HG03460 (cell line): ENCODE results near the gene ACHE.

ENCODE experiments used
- ATAC-seq: cut with Tn5 transposase; IDR thresholded peaks from one replicate; pipeline ENCODE4 v1.9.1; 2021; ENCODE audit not compliant: unreplicated experiment

The ACHE gene

DNA sequence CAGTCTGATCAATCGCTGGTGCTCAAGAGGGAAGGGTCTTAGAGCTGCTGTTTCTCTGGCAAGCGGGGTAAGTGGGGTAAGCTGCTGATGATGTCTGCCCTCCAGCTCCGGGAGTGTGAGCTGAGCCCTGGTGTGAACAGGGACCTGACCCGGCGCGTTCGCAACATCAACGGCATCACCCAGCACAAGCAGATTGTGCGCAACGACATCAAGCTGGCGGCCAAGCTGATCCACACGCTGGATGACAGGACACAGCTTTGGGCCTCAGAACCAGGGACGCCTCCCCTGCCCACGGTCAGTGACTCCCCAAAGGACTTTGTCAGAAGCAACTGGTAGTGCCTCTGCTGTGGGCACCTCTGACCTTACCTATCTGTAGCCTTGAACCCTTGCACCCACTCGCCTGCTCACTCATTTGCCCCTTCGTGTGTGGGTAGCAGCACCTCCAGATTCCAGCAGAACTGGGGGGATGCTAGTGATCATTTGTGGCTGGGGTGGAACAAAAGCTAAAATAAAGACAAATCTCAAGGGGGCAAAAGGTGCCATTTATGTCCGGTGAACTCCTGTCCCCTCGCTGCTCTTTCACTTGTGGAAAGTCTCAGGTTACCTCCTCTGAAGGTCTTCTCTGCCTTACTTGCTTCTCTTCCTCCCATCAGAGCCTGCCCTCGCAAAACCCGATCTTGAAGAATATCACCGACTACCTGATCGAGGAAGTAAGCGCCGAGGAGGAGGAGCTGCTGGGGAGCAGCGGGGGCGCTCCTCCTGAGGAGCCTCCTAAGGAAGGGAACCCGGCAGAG, 9.3 kb downstream of the ACHE start:
- no peak for ATAC-seq

DNA sequence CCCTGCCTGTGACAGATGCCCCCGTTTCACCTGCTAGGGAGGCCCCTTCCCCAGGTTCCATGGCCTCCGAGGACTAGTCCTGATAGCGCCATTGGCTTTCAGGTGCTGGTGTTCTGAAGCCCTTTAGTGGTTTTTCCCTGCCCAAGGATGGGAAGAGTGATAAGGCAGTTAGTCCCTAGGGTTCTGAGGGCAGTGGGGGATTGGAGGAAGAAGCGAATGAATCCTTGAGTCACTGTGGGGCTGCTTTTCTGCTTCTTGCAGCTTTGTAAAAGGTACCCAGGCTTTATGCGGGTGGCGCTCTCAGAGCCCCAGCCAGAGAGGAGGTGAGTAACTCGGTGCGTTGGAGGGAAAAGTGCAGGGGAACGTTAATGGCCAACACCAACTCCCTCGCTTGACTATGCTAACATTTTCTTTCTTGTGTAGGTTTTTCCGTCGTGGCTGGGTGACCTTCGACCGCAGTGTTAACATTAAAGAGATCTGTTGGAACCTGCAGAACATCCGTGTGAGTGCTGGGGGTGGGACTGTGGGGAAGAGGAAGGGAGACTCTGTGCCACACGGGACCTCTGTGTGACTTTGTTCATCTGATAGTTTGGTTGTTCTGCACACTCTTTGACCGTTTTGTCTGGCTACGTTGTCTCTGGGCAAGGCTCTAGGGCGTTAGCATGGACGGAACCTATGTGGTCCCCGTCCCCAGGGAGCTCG, 10.1 kb downstream of the ACHE start:
- ATAC-seq = no peak

DNA sequence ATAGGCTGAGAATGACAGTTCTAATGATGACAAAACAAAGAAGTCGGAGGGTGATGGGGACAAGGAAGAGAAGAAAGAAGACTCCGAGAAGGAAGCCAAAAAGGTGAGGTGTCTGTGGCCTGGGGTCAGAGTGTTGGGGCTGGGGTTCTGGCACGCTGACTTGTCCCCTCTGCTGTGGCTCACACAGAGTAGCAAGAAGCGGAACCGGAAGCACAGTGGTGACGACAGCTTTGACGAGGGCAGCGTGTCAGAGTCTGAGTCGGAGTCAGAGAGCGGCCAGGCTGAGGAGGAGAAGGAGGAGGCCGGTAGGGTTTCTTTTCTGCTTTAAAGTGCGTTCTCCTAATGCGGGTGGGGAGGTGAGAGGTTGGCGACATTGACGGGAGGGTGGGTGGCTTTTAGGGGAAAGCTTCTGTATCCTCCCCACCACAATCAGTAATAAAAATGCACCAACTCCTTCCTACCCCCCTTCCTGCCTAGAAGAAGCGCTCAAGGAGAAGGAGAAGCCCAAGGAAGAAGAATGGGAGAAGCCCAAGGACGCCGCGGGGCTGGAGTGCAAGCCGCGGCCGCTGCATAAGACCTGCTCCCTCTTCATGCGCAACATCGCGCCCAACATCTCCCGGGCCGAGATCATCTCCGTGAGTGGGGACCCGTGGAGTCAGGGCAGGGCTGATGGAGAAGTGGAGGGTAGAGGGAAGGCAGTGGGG, 10.8 kb downstream of the ACHE start:
- no peak for ATAC-seq

DNA sequence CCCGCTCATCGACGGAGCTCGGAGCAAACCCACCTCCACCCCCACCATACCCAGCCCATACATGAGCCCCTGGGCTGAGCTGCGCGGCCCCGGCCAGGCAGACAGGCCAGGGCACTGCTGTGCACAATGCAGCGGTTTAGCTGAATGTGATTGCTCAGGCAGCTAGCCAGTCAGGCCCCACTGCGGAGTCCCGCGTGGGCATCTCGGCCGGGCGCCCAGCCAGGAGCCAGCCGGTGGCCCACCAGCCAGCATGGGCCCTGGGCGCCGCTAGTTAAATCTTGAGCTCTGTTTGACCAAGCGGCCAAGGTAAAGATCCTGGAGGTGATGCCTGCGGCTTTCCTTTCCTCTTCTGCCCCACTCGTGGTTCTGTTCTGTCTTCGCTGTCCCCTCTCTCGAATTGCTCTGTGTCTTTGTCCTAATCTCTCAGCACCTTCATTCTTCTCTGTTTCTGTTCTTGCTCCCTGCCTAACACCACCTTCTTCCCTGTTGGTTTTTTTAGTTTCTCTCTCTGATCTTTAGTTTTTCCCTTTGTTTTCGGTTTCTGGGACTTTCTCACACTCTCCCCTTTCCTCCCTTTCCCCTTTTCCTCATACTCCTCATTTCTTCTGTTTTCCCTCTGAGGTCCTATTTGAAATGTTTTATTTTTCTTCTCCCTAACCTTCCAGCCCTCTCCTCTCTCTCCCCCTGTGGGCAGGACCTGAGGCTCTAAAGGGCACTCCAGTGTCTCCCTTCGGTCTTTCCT, 12.7 kb downstream of the ACHE start:
- ATAC-seq = no peak

DNA sequence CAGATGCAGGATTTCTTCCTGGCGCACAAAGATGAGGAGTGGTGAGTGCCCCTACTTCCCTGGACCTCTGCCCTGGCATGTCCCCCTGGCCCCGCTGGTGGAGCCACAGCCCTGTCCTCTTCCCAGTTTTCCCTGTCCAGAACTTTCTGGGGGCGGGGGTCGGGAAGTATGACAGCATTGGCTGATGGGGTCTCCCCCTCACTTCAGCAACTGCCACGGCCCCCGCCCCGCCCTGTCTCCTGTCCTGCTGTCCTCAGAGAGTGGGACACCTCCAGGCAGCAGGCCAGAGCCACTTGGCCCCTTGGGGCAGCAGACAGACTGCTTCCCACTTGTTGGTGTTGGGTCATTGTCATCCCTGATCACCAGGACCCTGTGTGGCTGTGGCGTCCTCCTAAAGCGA, 13.5 kb downstream of the ACHE start:
- no peak for ATAC-seq

DNA sequence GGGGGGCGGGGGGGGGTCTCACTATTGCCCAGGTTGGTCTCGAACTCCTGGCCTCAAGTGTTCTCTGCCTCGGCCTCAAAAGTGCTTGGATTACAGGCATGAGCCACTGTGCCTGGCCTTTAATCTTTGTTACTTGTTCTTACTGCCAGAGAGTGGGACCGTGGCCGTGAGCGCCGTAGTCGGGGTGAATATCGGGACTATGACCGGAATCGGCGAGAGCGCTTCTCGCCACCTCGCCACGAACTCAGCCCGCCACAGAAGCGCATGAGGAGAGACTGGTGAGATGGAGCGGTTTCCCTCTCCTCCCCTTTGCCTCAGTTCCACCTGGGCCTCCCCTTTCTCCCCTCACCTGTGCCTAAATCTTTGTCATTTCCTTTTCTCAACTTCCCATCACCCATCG, 14.6 kb downstream of the ACHE start:
- no peak for ATAC-seq

DNA sequence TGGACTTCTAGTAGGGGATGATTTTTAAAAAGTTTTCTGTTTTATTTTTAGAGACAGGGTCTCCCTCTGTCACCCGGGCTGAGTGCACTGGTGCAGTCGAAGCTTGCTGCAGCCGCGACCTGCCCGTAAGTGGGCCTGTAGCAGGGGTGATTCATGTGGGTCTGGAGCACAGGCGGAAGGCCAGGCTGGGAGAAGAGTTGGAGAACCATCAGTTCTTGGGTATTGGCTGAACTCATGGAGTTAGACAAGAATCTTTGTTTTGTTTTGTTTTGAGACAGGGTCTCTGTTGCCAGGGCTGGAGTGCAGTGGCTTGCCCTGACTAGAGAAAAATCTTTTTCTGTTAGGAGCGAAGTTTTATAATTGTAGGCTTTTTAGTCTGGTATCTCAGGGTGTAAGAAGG, 15.0 kb downstream of the ACHE start:
- ATAC-seq = no peak

DNA sequence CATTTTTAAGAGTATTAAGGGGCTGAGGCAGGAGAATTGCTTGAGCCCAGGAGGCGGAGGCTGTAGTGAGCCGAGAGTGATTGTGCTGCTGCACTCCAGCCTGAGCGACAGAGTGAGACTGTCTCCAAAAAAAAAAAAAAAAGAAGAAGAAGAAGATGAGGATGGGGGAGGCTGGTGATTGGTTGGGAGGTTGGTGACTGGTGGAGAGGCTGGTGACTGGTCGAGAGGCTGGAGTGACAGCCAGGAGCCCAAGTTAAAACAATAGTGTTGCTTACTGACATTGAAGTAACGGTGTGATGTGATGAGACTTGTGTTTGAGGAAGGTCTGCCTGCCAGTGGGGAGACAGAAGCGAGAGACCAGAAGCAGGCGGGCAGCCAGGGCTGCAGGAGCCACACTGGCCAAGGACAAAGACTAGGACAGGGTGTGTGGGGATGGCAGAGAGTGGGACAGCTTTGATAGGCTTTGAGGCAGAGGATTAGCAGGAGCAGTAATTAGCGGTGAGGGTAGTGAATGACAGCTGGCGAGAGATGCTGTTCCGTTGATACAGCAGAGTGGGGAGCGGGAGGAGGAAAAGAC, 15.9 kb downstream of the ACHE start:
- ATAC-seq = no peak

DNA sequence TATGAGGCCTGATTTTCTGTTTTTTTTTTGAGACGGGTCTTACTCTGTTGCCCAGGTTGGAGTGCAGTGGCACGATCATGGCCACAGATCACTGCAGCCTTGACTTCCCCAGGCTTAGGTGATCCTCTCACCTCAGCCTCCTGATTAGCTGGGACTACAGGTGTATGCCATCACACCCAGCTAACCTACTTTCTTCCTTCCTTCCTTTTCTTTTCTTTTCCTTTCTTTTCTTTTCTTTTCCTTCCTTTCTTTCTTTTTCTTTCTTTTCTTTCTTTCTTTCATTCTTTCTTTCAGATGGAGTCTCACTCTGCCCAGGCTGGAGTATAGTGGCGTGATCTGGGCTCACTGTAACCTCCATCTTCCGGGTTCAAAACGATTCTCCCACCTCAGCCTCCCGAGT, 17.0 kb downstream of the ACHE start:
- no peak for ATAC-seq

DNA sequence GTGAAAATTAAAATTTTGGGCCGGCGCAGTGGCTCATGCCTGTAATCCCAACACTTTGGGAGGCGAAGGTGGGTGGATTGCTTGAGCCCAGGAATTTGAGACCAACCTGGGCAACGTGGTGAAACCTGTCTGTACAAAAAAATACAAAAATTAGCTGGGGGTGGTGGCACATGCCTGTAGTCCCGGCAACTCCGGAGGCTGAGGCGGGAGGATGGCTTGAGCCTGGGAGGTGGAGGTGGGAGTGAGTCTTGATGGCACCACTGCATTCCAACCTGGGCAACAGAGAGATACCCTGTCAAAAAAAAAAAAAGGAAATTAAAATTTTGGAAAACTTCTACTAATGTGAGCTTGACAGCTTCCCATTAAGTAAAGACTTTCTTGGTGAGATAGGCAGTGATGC, 17.7 kb downstream of the ACHE start:
- no peak for ATAC-seq

DNA sequence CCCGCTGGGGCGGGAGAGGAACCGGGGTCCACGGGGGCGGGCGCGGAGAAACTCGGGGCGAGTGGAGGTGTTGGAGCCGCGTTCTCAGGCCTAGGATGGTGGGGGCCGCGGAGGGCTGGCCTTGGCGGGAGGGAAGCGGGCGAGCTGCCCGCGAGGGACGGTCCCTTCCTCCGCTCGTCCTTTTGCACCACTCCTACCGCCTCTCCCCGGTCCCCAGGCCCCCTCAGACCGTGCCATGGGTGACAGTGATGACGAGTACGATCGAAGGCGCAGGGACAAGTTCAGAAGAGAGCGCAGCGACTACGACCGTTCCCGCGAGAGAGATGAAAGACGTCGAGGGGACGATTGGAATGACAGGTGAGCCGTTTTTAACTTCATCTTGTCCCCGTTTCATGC, 20.3 kb downstream of the ACHE start:
- peak; percentile 26 for ATAC-seq

DNA sequence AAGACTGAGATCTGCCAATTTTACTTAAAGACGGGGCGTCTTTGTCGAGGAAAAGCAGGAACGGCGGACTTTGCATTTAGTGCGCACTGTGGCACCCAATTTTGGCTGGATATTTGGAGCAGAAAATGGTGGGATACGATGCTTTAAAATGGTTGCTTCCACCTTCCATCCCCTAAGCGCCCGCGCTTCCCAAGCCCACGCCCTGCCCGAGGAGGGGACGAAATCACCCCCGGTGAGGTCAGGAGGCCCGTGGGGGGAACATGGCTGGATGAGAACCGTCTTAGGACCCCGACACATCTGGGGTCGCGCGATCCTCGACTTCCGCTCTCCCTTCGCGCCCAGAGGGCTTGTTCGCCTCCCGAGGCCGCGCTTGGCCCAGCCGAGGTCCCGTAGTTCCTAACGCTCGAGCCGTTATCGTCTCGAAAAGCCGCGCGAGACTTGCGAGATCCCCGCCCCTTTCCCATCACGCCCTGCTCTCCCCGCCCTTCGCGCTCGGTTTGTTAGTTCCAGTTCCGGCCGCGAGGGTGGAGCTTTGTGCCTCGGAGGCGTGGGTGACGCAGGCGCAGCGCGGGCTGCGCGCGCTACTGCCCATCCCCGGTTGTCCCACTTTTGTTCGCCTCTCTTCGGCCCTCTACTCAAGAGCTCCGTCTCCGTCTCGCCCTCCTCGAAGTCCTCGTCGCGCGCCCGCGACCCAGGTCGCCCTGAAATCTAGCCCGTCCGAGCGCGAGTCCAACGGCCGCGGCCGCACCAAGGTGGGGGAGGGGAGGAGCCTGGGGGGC, 20.9 kb downstream of the ACHE start, which contains the start of gene SRRT:
TSS of gene SRRT (plus strand) at position 527 of the 779 bp plus-strand sequence. CDS start 488 bp downstream, outside the sequence.
- ATAC-seq = peak; percentile 90

DNA sequence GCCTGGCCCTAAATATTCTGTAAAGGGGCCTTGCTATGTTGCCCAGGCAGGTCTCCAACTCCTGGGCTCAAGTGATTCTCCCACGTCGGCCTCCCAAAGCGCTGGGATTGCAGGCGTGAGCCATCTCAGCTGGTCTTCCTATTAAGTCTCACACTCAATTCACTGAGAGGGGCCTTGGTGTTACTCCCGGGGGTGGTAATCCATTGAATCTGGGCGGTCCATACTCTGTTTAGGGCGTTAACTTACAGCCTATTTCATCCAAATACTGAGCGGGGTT, 21.4 kb downstream of the ACHE start:
- no peak for ATAC-seq

DNA sequence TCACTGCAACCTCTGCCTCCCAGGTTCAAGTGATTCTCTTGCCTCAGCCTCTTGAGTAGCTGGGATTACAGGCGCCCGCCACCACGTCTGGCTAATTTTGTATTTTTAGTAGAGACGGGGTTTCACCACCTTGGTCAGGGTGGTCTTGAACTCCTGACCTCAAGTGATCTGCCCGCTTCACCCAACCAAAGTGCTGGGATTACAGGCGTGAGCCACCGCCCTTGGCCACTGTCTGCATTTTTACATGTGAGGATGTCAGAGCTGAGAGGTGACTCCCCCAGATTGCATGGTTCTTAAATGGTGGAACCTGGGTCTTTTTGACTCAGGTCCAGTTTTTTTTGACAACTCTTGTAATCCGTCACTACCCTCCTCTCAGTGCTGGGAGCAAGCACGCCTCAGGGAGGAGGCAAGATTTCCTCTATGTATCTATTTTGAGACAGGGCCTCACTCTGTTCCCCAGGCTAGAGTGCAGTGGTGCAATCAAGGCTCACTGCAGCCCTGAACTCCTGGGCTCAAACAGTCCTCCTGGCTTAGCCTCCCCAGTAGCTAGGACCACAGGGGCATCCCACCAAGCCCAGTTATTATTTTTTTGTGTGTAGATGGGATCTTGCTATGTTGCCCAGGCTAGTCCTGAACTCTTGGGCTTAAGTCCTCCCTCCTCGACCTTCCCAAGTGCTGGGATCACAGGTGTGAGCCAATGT, 21.9 kb downstream of the ACHE start:
- no peak for ATAC-seq

DNA sequence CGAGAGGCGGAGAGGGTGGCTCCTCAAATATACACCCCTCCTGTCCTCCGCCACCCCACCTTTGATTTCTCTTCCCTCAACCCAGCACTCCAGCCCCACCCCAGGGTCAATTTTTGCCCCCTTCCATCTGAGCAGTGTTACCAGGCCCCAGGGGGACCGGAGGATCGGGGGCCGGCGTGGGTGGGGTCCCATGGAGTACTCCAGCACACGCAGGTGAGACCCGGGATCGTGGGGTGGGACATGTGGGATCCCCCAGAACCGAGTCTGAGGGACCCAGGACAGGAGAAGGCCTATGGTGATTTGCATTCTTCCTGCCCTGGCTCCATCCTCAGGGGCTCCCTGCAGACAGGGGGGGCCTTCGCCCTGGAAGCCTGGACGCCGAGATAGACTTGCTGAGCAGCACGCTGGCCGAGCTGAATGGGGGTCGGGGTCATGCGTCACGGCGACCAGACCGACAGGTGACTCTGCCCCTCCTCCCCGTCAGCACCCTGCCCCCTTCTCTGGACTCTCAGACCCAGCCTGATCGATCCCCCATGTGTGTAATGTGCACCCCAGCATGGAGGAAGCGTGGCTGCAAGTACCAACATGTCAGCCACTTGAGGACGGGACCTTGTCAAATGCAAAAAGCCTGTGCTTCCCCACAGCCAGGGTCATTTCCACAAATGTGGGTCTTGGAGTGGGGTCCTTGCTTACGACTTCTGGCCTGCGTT, 27.8 kb downstream of the ACHE start:
- no peak for ATAC-seq

DNA sequence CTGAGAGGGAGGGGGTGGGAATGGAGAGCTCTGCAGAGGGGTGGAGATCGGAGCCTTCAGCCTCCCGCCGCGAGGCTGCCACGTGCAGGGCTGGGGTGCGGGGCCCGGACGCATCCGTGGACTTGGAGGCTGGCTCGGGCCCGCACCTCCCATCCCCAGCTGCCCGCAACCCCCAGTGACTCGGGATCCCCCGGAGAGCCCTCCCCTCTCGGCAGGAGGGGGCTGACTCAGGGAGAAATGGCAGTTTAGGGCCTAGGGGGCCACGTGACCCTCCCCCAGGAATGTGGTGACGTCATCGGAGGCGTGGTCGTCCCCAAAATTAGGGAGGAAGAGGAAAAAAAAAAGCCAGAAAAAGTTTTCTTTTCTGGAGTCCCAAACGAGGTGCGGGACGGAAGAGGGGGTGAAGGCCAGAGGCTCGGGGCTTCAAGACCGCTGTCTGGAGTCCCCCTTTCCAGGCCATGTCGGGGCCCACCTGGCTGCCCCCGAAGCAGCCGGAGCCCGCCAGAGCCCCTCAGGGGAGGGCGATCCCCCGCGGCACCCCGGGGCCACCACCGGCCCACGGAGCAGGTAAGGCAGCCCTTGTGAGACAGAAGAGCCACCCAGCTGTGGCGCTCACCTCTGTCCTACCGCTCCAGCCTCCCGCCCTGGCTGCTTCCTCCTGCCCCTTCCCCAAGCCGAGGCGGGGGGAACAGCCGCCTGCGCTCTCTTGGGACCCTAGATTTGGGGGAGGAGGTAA, 28.5 kb downstream of the ACHE start, which contains the start of gene TRIP6:
TSS of gene TRIP6 (plus strand) at position 348 of the 736 bp plus-strand sequence. CDS start at position 459, 111 bp downstream.
- ATAC-seq = peak; percentile 42

DNA sequence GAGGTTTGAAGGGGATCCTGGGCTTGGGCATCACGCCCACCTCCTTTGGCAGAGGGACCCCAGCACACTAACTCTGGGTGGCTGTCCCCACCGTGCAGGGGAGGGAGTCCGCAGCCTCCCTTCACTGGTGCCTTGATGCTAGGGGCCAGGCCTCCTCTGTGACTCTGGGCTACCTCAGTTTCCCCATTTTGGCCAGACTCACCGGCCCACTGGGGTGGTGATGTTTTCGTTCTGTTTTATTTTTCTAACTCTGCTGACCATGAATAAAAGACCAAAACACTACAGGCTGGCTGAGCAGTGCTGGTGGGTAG, 29.0 kb downstream of the ACHE start:
- ATAC-seq = no peak

DNA sequence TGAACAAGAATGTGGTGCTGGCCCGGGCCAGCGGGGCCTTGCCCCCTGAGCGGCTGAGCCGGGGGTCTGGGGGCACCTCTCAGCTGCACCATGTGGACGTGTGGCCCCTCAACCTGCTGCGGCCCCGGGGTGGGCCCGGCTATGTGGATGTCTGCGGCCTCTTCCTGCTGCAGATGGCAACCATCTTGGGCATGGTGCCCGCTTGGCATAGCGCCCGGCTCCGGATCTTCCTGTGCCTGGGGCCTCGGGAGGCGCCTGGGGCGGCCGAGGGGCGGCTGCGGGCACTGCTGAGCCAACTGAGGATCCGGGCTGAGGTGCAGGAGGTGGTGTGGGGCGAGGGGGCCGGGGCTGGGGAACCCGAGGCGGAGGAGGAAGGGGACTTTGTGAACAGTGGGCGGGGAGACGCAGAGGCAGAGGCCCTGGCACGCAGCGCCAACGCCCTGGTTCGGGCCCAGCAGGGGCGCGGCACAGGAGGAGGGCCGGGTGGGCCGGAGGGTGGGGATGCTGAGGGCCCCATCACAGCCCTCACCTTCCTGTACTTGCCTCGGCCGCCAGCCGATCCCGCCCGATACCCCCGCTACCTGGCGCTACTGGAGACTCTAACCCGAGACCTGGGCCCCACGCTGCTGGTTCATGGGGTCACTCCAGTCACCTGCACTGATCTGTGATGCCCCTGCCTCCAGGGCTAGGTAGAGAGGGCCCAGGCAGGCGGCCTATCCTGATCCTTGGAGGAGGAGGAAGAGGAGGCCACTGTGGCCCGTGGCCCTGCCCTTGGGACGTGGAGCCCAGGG, 29.6 kb downstream of the ACHE start:
- ATAC-seq = no peak
